GM18519 (cell line): ENCODE data around the gene TNIK.

ENCODE experiments used
- ATAC-seq: cut with Tn5 transposase; IDR thresholded peaks from one replicate; pipeline ENCODE4 v1.9.1; 2021; ENCODE audit warnings: mild to moderate bottlenecking, moderate library complexity; ENCODE audit not compliant: unreplicated experiment, low FRiP score

TNIK gene

GRCh38 chr3:171159024-171159821 lies 301.0 kb downstream of the TNIK start:
- ATAC-seq, result no peak

DNA sequence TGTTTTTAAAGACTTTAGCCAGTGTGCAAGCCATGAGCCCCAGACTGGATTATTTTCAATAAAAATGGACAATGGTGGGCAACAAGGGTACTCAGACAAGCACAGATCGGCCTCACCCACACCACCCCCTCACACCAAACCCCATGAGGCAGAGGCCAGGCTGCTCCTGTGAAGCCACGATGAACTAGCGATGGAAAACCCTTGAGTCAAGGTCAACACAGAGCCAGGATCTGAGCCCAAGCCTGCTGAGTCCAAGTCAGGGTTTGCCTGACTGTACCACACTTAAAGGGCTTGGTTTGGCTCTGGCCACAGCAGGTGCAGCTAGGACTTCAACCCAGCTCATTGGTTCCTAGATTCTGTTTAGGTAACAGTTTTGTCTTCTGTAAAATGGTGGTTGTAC lies 302.2 kb downstream of the TNIK start:
- ATAC-seq, result no peak

GRCh38 chr3:171157286-171157685 lies 302.9 kb downstream of the TNIK start:
- no peak for ATAC-seq

- no peak for ATAC-seq
Observed at GRCh38 chr3:171156401-171157010, 303.7 kb downstream of the TNIK start.

DNA sequence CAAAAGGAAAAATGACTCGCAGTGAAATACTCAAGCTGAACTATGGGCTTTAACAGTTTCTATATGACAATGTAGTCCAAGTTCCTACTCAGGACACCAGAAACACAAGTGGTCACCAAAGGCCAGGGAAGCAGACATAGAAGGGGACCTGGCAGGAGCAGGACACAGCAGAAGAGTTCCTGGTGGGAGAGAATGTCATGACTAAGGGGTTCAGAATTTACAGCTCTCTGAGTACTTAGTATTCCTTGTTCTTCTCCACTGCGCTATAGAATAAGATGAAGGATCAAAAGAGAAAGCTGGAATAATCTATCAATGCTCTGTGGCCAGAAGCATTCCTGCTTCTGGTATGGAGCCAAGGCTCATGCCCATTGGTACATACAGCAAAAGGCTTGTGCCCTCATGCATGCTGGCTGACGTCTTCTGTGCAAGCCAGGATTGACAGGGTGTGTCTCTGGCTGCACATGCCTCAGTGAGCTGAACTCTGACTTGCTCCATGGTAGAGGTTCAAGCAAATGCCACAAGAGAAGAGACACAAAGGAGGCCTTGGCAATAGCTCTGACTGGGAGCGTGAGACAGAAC lies 305.0 kb downstream of the TNIK start:
- no peak for ATAC-seq

GRCh38 chr3:171150945-171151344 lies 309.3 kb downstream of the TNIK start:
- ATAC-seq, result no peak

DNA sequence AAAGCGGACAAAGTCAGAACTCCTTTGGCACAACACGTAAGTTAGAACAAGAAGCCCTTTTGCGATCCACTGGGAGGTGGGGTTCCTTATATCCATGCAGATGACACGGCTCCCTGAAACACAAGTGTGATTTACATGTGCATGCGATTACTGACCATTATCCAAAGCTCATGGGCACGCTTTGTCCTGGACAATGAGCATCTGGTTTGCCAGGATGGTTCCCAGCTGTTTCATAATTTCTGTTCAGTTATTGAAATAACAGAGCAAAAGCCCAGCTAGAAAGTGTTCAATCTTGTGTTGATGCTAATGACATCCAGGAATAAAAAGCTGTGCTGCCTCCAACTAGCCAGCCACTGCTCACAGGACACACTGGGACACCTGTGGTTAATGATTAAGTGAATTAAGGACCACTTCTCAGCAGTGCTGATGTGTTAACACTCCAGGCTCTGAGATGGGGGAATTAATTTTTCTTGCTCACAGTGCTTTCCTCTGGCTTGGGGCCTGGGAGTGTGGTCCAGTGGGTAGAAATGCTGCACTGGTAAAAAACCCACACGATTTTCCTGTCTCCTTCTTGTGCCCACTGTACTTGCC lies 310.6 kb downstream of the TNIK start:
- ATAC-seq, result no peak

GRCh38 chr3:171145798-171146197 lies 314.4 kb downstream of the TNIK start:
- ATAC-seq, result no peak

GRCh38 chr3:171142985-171143384 lies 317.2 kb downstream of the TNIK start:
- no peak for ATAC-seq

- no peak for ATAC-seq
Observed at GRCh38 chr3:171140246-171140645, 320.0 kb downstream of the TNIK start.

DNA sequence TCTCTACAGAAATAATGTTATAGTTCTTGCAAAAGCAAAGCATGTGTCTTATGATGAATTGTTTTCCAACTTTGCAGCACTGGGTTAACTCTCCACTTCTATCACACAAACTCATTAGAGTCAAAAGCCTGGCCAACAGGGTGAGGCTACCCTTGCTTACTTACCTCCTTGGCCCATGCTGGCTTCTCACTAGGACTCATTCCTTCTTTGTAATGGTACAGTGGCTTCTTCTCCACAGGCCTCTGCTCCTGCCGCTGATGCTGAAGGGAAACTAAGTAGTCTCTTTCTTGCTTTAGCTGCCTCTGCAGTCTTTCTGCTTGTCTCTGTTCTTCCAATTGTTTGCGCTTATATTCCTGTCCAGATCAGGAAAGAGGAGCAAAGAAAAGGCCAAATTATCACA lies 322.2 kb downstream of the TNIK start:
- ATAC-seq, result no peak

GRCh38 chr3:171135549-171135948 lies 324.7 kb downstream of the TNIK start:
- no peak for ATAC-seq

- ATAC-seq, result no peak
Observed at GRCh38 chr3:171133796-171134569, 326.2 kb downstream of the TNIK start.

- no peak for ATAC-seq
Observed at GRCh38 chr3:171133337-171133736, 326.9 kb downstream of the TNIK start.

GRCh38 chr3:171132873-171133272 lies 327.3 kb downstream of the TNIK start:
- ATAC-seq, result no peak

GRCh38 chr3:171129827-171130226 lies 330.4 kb downstream of the TNIK start:
- no peak for ATAC-seq

- ATAC-seq, result no peak
Observed at GRCh38 chr3:171127611-171128010, 332.6 kb downstream of the TNIK start.

DNA sequence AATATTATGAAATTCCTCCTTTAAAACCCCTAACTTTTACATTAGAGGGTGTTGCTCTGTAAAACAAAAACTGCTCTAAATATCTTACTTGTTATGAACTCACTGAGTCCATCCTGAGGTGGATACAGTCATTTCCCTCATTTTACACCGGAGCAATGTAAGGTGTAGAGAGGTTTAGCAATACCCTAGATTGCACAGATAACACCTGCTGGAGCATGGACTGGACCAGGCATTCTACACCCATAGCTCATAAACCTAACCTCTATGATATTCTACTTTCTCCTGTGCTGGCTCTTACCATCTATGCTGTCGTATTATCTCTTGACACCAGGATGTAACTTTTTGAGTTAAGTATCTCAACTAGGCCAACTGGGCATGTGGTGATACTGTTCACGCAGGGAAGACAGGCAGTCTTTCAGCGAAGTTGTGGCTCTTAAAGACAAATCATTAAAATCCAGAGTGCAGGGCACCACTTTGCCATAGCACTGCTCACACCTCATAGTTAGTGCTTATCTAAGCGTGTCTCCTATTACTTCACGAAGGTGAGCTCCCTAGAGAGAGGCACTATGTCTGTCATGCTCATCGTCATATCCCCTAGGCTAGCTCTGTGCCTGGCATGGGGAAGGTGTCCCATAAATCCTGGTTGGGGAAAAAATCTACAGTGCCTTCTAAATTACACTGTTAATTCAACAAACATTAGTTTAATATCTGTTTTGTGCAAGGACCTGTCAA lies 333.6 kb downstream of the TNIK start:
- ATAC-seq, result no peak

GRCh38 chr3:171125010-171125409 lies 335.2 kb downstream of the TNIK start:
- ATAC-seq, result no peak

- no peak for ATAC-seq
Observed at GRCh38 chr3:171123915-171124314, 336.3 kb downstream of the TNIK start.
